SU-DHL-6 (cell line): ENCODE results near the gene ITIH3.

ENCODE experiments used
- EZH2phosphoT487 ChIP-seq: fragments of 200-600 bp; sonication (generic), shearing (Covaris generic); conservative IDR thresholded peaks from 2 replicates; pipeline ENCODE4 v1.6.1; 2018; ENCODE audit warnings: mild to moderate bottlenecking, antibody characterized with exemption, low read length, moderate library complexity, mixed read lengths
- TF ChIP-seq, protein P1 (sequence below): fragments of 200-600 bp; sonication (generic); IDR thresholded peaks from one replicate; pipeline ENCODE4 v1.5.1; 2017; ENCODE audit warnings: antibody characterized with exemption, mild to moderate bottlenecking, low read length, moderate library complexity; ENCODE audit not compliant: insufficient read depth, poor library complexity, severe bottlenecking

DNA sequence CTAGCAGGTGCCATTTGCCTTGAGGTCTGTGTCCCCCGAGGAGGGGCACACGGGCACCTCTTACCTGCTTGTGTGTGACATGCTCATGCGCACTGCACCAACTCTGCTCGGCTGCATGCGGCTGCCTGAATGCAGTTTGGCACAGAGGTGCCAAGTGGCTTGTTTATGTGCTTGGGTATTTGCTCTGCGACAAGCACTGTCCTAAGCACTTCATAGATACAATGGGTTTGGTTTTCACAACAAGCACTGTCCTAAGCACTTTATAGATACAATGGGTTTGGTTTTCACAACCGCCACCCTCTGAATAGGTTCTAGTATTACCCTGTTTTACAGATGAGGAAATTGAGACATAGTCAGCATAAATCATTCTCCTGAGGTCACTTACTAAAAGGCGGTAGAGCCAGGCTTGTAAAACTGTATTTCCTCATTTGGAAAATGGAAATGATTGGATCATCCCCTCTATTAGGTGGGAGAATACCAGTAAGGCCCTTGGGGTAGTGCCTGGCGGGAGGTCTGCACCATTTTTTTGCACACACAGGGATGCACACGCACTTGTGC, 35.4 kb downstream of the ITIH3 start:
- TF ChIP-seq, protein P1, sequence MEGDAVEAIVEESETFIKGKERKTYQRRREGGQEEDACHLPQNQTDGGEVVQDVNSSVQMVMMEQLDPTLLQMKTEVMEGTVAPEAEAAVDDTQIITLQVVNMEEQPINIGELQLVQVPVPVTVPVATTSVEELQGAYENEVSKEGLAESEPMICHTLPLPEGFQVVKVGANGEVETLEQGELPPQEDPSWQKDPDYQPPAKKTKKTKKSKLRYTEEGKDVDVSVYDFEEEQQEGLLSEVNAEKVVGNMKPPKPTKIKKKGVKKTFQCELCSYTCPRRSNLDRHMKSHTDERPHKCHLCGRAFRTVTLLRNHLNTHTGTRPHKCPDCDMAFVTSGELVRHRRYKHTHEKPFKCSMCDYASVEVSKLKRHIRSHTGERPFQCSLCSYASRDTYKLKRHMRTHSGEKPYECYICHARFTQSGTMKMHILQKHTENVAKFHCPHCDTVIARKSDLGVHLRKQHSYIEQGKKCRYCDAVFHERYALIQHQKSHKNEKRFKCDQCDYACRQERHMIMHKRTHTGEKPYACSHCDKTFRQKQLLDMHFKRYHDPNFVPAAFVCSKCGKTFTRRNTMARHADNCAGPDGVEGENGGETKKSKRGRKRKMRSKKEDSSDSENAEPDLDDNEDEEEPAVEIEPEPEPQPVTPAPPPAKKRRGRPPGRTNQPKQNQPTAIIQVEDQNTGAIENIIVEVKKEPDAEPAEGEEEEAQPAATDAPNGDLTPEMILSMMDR: no peak
- no peak for TF ChIP-seq EZH2phosphoT487
